Measurements from ENCODE around the gene LGALS3BP.
"Not testable (repeated sequence)": the region's sequence is repeated elsewhere in the genome, so short reads cannot be mapped to it uniquely, and the experiment has no call there.

Gene LGALS3BP

GRCh38 chr17:78963378-78963777 is 16.3 kb downstream of the LGALS3BP start:
- DNase-seq (ENCODE audit: low read depth in 3 of 3) = no peak

DNA sequence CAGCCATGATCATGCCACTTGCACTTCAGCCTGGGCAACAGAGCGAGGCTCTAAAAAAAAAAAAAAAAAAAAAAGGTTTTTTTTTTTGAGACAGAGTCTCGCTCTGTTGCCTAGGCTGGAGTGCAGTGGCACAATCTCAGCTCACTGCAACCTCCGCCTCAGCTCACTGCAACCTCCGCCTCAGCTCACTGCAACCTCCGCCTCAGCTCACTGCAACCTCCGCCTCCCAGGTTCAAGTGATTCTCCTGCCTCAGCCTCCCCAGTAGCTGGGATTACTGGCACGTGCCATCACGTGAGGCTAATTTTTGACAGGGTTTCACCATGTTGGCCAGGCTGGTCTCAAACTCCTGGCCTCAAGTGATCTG is 16.8 kb downstream of the LGALS3BP start:
- DNase-seq (ENCODE audit: low read depth in 3 of 3) = not testable (repeated sequence)

GRCh38 chr17:78962345-78962983 is 17.3 kb downstream of the LGALS3BP start:
- DNase-seq (ENCODE audit: low read depth in 3 of 3) = no peak

DNA sequence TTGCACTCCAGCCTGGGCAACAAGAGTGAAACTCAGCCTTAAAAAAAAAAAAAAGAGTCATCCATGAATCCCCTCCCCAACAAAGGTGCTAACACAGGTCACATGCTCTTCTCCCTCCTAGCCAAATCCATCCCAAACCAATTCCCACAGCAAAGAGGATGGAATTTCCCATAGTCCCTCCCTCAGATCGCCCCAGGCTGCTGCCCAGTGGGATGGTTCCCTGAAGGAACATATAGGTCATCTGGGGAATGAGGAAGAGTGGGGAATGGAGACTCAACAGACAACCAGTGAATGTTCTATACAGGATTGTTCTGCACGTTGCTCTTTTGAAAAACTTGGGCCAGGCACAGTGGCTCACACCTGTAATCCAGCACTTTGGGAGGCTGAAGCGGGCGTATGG is 18.2 kb downstream of the LGALS3BP start:
- no peak for DNase-seq (ENCODE audit: low read depth in 3 of 3)

DNA sequence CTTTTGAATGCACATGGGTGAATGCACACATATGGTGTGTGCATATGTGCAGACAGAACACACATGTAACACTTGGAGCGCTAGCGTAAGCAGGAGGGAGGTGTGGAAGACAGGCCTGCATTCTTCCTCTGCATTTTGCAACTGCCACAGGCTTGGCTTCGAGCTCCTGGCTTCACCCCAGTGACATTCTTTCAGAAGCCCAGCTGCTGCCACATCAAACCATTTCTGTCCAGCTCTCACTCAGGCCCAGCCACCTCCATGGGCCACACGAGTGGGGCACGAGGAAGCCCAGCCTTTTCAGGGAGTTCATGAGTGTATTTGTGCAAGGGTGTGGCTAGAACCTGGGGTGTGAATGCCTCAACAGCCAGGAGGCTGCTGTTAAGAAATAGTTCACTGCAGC is 18.8 kb downstream of the LGALS3BP start:
- DNase-seq (ENCODE audit: low read depth in 3 of 3) = no peak

GRCh38 chr17:78959803-78960202 is 19.9 kb downstream of the LGALS3BP start:
- no peak for DNase-seq (ENCODE audit: low read depth in 3 of 3)

GRCh38 chr17:78958641-78959127 is 21.0 kb downstream of the LGALS3BP start:
- DNase-seq (ENCODE audit: low read depth in 3 of 3) = no peak

- no peak for DNase-seq (ENCODE audit: low read depth in 3 of 3)
These were observed 22.6 kb downstream of the LGALS3BP start for GRCh38 chr17:78957128-78957527.

GRCh38 chr17:78956254-78956653 is 23.5 kb downstream of the LGALS3BP start:
- DNase-seq (ENCODE audit: low read depth in 3 of 3) = no peak

GRCh38 chr17:78954684-78955083 is 25.0 kb downstream of the LGALS3BP start:
- no peak for DNase-seq (ENCODE audit: low read depth in 3 of 3)

DNA sequence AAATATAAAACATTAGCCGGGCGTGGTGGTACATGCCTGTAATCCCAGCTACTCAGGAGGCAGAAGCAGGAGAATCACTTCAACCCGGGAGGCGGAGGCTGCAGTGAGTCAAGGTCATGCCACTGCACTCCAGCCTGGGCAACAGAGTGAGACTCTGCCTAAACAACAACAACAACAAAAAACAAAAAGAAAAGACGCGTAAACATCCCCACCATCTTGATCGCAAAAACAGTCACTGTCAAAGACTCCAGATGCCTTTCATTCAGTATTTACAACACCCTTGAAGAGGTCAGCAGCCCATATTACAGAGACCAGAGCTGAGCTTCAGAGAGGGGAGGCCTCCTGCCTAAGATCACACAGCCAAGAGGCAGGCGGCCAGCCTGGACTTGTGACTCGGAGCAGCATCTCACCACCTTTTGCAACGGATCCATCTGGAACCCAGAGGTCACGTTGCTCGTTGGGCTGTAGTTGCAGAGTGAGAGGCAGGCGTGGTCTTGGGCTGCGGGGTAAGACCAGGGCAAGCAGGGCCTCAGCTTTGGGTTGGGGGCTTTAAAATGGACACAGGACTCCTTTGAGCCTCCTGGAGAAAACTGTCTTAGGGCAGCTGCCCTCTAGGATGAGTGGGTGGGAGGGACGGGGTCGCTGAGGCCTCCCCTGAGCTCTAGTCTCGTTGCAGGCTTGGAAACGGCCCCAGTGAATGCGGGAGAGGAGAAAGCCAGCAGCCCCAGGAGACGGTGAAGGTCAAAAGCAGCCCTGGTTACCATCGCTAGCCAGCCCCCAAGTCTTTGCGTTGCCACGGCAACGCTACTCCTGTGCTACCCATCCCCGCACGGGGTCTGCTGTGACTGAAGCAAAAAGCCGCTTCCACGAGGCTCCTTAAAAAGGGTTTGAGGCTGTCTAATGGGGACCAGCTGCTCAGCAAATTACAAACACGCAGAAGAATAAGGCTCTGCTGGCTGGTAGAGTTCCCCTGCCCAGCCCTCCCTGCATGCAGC is 26.1 kb downstream of the LGALS3BP start:
- no peak for DNase-seq (ENCODE audit: low read depth in 3 of 3)

GRCh38 chr17:78952706-78953105 is 27.0 kb downstream of the LGALS3BP start:
- DNase-seq (ENCODE audit: low read depth in 3 of 3) = no peak

- no peak for DNase-seq (ENCODE audit: low read depth in 3 of 3)
These were observed 27.7 kb downstream of the LGALS3BP start for GRCh38 chr17:78951967-78952551.

DNA sequence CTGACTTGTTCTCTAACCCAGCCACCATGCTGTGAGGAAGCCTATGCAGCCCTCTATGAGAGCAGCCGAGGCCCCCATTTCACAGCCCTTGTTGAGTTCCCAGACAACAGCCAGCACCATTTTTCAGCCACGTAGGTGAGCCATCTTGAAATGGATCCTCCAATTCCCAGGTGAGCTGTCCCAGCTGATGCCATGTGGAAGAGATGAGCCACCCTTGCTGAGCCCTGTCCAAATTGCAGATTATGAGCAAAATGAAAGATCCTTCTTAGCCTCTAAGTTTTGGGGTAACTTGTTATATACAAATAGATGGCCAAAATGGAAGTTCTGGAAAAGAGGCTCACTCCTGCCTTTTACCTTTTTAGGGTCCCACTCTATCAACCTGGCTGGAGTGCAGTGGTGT is 28.9 kb downstream of the LGALS3BP start:
- DNase-seq (ENCODE audit: low read depth in 3 of 3) = no peak

- DNase-seq (ENCODE audit: low read depth in 3 of 3) = no peak
These were observed 32.2 kb downstream of the LGALS3BP start for GRCh38 chr17:78947235-78948149.

- DNase-seq (ENCODE audit: low read depth in 3 of 3) = no peak
These were observed 33.1 kb downstream of the LGALS3BP start for GRCh38 chr17:78946631-78947030.

- no peak for DNase-seq (ENCODE audit: low read depth in 3 of 3)
These were observed 33.6 kb downstream of the LGALS3BP start for GRCh38 chr17:78946131-78946530.

GRCh38 chr17:78945455-78945854 is 34.3 kb downstream of the LGALS3BP start:
- DNase-seq (ENCODE audit: low read depth in 3 of 3) = not testable (repeated sequence)

GRCh38 chr17:78944956-78945355 is 34.8 kb downstream of the LGALS3BP start:
- DNase-seq (ENCODE audit: low read depth in 3 of 3) = no peak

GRCh38 chr17:78944026-78944425 is 35.7 kb downstream of the LGALS3BP start:
- DNase-seq (ENCODE audit: low read depth in 3 of 3) = no peak

DNA sequence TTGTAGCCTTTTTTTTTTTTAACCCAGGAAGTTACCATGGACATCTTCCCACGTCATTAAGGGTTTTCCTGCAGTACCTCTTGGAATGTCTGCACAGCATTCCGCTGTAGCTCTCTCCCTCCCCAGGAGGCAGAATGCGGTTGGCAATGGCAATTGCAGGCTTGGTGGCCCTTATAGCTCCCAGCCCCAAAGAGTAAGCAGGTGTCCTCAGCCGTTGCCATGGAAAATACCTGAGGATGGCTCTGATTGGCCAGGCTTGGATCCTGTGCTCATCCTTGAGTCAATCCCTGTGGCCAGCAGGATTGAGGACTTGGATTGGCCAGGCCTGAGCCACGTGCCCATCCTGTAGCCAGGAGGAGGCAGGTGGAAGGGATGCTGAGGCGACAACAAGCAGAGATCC is 39.0 kb downstream of the LGALS3BP start:
- no peak for DNase-seq (ENCODE audit: low read depth in 3 of 3)

Measured in stimulated activated CD4-positive, alpha-beta T cell treated with anti-CD3 and anti-CD28 coated beads, TNF-alpha, amount 100 ng/mL, for 4 hours (primary cell).